Mesenteric fat pad (tissue), 1 donor: ENCODE data around the gene FLOT2. TPM values are rescaled to one million over a fixed set of nuclear protein-coding genes. Genes with fewer than 3 reads are reported as not detected.
"Not testable (repeated sequence)": the region's sequence is repeated elsewhere in the genome, so short reads cannot be mapped to it uniquely, and the experiment has no call there.

Source experiments
- DNase-seq: peaks from one replicate; pipeline ENCODE4 v3.0.0-alpha.2; 2020; ENCODE audit warnings: low spot score
- total RNA-seq: library from RNA; stranded (reverse); fragmentation: NEBNext Ultra II Directional; extraction: Animal tissue kit (Norgen Biotek cat#: 25700); gene quantifications from one replicate; pipeline ENCODE4 v1.2.1, GENCODE V29; 2021
- donor health status: DM: yes; HTN: yes; CAD: no.

Gene FLOT2
- total RNA-seq, 1 donor from 2014 or later: 126 TPM

GRCh38 chr17:28896491-28896883 is 1.0 kb downstream of the FLOT2 start:
- DNase-seq: no peak

DNA sequence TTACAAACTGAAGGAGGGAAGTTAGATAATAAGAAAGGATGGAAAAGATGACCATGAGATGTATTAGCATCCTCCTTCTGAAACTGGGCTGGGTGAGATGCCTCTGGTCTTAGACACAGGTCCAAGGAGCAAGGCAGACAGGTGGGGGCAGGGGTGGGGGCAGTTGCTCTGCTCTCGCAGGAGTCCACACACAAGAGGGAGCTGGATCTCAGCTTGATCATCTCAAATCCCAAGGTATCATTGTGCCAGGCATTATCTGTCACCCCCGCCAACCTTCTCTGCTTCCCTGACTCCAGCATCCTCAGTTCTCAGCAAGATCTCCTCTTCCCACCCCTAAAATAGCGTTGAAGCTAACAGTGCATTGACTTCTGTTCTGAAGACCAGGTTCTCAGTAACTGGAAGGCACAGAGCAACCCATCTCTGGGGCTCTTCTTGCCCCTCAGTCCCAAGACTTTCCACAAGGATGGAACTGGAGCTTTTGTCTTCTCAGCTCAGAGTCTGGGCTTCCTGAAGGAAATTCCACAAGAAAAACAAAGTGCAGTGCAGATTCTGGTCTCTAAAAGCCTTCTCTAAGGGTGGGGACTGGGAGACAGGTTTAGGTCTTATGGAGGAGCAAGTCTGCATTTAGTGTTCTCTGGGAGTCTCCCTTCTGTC is 1.6 kb downstream of the FLOT2 start:
- DNase-seq: no peak

DNA sequence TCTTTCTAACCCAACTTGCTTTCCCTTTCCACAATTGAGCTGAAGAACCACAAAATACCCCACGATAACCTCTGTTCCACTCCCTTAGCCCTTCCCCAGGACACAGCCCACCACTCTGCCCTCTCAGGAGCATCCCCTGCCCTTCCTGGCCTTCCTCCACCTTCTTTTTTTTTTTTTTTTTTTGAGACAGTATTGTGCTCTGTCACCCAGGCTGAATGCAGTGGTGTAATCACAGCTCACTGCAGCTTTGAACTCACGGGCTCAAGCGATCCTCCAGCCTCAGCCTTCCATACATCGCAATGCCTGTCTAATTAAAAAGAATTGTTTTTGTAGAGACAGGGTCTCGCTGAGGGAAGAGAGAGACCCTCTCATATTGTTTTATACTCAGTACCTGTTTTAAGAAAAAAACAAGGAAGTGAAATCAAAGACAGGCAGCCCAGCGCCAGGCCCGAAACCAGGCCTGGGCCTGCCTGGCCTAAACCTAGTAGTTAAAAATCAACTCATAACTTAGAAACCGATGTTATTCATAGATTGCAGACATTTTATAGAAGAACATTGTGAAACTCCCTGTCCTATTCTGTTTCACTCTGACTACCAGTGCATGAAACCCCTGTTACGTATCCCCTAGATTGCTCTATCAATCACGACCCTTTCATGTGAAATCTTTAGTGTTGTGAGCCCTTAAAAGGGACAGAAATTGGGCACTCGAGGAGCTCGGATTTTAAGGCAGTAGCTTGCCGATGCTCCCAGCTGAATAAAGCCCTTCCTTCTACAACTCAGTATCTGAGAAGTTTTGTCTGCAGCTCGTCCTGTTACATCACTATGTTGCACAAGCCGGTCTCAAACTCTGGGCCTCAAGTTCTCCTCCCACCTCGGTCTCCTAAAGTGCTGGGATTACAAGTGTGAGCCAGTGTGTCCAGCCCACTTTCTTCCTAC is 4.0 kb downstream of the FLOT2 start:
- not testable (repeated sequence) for DNase-seq

DNA sequence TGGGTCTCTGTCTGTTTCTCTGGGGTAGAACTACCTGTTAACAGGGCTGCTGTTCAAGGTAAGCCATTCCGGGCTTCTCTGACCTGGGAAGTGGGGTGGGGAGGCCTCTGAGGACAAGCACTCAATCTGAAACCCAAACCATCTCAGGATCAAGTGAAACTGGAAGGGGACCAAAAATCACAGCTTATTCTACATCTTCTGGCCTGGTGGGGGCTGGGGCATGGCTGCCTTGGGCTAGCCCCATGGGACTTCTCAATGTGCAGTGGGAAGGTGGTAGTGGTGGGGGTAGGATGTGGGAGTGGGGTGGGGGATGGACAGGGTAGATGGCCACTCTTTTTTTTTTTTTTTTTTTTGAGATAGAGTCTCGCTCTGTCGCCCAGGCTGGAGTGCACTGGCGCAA is 5.5 kb downstream of the FLOT2 start:
- DNase-seq: no peak

DNA sequence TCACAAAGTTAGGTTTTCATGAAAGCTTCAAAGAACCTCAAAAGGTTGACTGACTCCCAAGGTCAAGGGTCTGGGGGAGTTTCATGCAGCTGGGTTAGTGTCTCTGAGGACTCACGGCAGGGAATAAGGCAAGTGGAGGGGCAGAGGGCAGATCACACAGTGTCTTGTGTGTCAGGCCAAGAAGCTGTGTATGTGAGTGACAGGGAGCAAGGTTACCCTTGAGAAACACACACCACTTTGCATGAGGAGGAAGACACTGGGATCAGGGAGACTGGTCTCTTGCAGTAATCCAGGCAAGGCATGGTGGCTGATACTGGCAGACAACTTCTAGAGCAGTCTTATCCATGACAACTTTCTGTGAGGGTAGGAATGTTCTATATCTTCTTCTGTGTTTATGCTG is 6.3 kb downstream of the FLOT2 start:
- no peak for DNase-seq

GRCh38 chr17:28889996-28890395 is 7.5 kb downstream of the FLOT2 start:
- DNase-seq: no peak

DNA sequence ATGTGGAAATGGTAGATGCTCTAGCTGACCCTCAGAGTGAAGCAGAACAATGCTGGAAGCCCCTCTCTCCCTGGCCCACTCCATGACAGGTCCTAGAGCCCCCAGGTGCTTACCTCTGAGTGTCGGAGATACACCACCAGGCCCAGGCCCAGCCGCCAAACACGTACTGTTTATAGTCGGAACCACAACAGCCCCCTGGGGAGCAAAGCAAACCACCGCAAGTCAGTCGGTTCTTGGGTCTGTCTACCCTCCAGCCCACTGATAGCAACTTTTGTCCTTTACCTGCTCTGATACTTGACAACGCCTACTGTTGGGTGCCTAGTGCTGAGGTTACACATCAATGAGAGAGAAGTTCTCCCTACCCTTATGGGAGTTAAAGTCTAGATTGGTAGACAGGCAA is 8.7 kb downstream of the FLOT2 start:
- DNase-seq: no peak

GRCh38 chr17:28887871-28888471 is 9.6 kb downstream of the FLOT2 start:
- DNase-seq: no peak

DNA sequence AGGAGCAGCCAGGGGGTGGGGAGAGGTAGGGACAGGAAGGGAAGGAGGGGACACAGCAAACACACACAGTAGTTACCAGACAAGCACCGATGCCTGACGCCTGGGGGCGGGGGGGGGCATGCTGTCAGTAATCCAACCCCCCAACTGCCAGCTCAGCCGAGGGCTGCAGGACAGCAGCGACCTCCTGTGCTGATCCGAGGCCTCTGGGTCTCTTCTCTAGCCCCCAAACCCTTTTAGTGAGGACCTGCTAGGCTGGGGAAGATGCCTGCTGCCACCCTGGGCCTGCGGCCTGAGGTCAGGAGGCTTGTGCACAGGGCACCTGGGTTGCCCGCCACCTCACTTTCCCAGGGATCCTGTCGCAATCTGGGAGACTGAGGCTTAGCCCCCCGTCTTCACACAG is 11.6 kb downstream of the FLOT2 start:
- no peak for DNase-seq

- no peak for DNase-seq
Observed at GRCh38 chr17:28885363-28885762, 12.2 kb downstream of the FLOT2 start.

DNA sequence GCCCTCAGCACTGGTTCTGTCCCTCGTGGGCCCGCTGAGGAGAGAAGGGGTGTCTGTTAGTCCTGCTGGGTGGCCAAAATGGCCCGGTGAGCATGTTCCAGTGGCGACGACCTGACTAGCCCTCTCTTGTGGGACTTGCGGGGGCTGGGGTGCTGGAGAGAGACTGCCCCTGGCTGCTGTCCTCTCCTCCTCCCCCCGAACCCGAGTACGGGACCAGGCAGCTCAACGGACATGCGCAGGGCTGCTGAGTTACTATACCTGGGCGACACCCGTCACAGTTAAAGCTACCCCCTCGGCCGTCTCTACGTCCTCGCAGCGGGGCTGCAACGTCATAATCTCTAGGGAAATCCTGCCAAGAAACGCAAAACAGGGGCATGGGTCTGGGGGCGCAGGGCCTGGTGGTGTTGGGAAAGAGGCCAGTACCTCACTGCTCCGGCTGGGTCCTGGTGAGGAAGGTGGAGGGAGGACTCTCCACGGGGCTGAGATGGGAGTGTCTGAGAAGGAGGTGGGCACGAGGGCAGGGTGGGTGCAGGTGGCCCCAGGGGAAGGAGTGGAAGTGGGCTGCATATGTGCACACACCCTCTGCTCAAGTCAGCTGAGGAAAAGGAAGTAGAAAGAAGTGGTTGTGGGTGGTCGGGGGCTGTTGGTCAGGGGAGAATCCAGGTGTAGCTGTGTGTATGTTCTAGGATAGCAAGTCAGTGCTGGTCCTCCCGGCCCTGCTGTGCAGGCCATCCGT is 13.4 kb downstream of the FLOT2 start:
- DNase-seq: no peak

DNA sequence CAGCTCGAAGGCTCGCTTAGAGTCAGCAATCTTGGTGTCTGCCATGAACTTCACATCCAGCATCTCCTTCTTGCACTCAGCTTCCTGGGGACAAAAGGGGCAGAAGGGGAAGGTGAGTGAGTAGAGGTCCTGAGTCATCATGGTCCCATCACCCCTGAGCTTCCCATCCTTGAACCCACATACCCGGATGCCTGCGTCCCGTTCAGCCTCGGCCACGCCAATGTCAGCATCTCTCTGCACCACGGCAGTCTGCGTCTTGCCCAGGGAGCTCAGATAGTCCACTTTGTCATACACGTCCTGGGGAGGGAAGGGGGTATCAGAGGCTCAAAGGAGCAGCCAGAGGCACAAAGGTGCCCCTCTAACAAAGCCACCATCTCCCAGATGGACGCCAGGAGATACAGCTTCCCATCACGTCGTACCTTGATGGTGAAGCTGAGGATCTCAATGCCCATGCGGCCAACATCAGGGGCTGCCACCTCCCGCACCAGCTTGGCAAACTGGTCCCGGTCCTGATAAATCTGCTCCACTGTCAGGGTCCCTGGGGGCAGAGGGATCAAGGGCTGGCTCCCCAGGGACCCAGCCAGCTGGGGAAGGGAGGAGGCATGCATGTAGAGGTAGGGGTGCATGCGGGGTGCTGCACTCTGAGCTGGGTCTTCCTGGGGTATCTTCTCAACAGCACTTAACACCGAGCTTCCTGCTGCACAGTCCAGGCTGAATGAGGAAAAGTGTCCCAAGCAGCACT is 15.2 kb downstream of the FLOT2 start:
- DNase-seq: no peak

DNA sequence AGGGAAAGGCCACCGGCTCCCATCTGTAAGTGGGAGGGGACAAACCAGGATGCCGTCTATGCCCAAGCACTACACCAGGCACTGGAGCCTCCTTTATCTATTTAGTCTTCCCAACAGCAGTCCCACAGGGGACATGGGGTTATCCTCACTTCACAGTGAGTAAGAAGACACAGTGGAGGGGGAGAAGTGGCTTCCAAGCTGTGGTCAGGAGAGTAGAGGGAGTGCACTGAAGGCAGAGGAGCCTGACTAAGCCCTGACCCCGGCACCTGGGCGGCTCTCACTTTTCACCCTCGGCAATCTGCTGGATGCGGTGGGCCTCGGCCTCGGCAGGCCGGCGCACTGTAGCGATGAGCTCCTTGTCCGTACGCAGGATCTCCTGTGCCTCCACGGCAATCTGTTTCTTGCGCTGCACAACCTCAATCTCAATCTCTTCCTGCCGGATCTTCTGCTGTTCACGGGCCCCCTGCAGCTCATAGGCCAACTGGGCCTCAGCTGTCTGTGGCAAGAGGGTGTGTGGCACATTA is 15.9 kb downstream of the FLOT2 start:
- DNase-seq: no peak

DNA sequence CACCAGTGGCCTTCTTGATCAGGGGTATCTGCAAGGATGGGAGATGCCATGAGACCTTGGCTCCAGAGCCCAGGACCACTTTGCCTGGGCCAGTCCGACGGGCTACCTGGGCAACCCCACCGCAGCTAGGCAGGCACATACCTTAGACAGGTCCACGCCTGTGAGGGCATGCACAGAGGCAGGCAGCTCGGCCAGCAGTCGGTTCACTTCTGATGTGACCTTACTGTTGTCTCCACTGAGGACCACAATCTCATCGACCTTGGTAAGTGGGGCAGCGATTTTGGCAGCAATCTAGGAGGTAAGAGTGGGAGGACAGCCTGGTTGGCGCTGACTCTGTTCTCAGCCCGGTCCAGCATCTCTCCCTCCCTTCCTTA is 17.0 kb downstream of the FLOT2 start:
- no peak for DNase-seq

GRCh38 chr17:28879886-28880571 is 17.5 kb downstream of the FLOT2 start:
- DNase-seq: no peak

DNA sequence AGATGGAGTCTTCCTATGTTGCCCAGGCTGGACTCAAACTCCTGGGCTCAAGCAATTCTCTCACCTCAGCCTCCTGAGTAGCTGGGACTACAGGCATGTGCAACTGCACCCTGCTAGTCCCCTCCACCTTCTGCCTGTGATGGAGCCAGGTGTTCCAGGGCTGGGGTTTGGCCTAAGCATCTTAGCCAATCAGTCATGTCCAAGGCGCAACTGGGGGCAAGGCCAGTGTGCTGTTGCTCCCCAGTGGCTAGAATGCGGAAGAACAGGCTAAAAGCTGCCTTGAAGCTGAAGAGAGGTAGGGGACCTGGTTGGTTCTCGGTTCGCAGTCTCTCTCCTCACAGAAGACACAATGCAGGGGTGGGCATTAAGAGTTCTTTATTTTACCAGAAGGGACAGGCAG is 18.6 kb downstream of the FLOT2 start:
- no peak for DNase-seq

GRCh38 chr17:28878158-28878910 is 19.2 kb downstream of the FLOT2 start:
- DNase-seq: no peak

DNA sequence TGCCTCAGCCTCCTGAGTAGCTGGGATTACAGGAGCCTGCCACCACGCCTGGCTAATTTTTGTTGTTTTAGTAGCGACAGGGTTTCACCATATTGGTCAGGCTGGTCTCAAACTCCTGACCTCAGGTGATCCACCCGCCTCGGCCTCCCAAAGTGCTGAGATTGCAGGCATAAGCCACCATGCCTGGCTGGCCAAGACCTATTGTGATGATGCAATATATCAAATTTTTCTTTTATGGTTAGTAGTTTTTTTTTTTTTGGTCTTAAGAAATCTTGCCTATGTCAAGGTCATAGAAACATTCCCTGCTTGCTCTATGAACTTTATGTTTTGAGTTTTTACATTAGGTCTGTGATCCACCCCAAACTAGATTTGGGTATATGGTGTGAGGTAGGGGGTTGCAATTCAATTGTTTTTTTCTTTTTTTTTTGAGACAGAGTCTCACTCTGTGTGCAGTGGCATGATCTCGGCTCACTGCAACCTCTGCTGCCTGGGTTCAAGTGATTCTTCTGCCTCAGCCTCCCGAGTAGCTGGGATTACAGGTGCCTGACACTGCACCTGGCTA is 20.3 kb downstream of the FLOT2 start:
- not testable (repeated sequence) for DNase-seq
